ENCODE results near the gene UGT1A10.

- no peak for TF ChIP-seq GABPA (IDR thresholded peaks at IDR 0.05; ENCODE audit: low read depth)
- TF ChIP-seq PRDM15 (CRISPR knock-in tag; IDR thresholded peaks at IDR 0.05) = no peak
- no peak for TF ChIP-seq SMARCA5 (IDR thresholded peaks at IDR 0.05)
Measured at GRCh38 chr2:233743464-233744259, 107.4 kb downstream of the UGT1A10 start.

Measured in GM12878 (cell line).